HG03108 (cell line): ENCODE measurements around the gene IFITM2.
"Not testable (repeated sequence)": the region's sequence is repeated elsewhere in the genome, so short reads cannot be mapped to it uniquely, and the experiment has no call there.

ENCODE experiments used
- ATAC-seq: cut with Tn5 transposase; IDR thresholded peaks from one replicate; pipeline ENCODE4 v1.9.1; 2021; ENCODE audit warnings: moderate library complexity; ENCODE audit not compliant: unreplicated experiment

The IFITM2 gene

DNA sequence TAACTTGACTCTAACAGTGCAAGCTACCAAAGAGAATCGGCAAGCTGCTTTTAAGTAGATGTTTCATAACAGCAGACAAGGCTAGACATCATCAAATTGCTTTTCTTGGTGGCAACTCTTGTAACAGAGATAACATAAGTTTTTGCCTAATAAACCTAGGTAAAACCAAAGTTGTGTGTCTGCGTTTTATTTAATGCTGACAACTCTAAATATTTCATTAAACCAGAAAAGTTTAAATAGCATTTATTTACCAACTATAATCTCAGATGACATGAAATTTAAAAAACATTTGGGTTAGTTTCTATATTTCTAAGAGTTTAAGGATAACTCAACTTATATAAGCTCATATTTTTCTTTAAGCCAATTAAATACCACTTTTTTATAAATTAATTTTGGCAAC, 32.3 kb downstream of the IFITM2 start:
- ATAC-seq, result no peak

DNA sequence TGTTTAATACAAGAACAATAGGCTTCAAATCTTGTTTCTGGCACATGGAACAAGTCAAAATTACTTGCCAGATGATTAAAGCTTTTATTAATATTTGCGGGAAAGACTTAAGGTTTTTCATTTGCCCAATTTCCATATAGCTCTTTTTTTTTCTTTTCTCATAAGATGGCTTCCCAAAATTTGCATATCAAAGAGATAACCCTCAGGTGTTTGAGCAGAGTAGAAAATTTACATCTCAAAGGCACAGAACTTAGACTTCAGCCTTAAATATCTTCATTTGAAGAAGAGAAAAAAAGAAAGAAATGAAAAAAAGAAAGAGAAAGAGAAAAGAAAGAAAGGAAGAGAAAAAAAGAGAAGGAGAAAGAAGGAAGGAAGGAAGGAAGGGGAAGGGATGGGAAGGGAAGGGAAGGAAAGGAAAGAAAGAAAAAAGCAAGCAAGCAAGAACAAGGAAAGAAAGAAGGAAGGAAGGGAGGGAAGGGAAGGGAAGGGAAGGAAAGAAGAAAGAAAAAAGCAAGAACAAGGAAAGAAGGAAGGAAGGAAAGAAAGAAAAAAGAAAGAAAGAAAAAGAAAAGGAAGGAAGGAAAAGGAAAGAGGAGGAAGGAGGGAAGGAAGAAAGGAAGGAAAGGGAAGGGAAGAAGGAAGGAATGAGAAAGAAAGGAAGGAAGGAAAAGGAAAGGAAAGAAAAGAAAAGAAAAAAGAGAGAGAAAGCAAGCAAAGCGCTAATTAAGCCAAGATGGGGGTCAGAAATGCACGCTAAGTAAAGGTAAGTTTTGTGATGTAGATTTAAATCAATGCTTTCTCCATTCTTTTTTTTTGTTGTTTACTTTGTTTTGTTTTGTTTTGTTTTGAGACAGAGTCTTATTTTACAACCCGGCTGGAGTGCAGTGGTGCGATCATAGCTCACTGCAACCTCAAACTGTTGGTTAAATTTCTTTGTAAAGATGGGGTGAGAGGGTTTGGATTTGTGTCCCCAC, 33.2 kb downstream of the IFITM2 start:
- no peak for ATAC-seq

DNA sequence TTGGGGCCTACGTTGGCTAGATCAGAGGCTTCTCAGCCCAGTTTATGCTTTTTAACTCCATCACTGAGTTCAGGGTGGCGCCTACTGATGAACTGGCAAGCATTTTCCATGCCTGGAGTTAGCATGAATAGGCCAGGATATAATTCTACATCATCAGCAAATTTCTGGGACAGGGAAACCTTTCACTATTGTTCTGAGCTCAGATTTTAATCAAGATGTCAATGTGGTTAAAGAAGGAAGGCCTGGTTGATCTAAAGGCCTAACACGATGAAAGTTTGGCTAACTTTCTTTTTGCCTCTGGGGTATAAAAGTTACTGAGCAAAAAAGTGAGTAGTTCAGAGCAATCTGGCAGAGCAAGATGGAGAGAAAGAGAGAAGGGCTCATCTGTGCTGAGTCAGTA, 34.7 kb downstream of the IFITM2 start:
- no peak for ATAC-seq

DNA sequence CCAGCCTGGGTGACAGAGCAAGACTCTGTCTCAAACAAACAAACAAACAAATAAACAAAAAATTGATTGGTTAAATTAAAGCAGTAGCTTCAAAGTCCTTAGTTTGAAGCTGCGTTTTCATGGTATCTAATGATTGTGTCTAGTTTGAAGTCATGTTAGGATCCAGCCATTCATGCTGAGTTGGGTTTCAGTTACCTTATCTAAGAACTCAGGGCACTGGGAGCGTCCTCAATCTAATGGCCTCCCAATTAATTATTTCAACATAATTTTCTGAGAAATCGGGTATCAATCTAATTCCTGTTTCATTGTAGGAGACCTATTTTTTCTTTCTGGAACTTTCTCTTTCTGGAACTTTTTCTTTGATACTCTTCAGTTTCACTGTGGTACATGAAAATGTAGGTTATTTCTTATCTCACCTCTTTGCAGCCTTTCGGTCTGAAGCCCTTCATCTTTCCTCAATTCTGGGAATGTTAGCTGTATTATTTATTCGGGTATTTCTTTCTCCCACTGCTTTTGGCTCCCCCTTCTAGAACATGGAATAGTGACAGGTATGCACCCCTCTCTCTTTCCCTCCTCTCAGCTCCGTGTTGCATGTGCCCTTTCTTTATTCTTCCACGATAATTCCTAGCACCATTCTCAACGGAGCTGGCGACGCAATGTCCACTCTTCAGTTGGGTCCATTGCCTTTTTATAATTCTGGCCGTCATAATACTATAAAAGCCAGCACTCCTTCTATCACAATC, 37.4 kb downstream of the IFITM2 start:
- no peak for ATAC-seq

DNA sequence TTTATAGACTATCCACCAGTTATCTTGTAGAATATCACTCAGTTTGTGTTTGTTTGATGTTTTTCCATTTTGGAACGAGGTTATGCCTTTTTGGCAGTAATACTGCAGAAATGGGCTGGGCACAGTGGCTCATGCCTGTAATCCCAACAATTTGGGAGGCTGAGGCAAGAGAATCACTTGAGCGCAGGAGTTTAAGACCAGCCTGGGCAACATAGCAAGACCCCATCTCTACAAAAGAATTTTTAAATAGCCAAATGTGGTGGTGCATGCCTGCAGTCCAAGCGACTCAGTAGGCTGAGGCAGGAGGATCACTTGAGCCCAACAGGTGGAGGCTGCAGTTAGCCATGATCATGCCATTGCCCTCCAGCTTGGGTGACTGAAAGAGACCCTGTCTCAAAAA, 38.9 kb downstream of the IFITM2 start:
- ATAC-seq, result no peak

DNA sequence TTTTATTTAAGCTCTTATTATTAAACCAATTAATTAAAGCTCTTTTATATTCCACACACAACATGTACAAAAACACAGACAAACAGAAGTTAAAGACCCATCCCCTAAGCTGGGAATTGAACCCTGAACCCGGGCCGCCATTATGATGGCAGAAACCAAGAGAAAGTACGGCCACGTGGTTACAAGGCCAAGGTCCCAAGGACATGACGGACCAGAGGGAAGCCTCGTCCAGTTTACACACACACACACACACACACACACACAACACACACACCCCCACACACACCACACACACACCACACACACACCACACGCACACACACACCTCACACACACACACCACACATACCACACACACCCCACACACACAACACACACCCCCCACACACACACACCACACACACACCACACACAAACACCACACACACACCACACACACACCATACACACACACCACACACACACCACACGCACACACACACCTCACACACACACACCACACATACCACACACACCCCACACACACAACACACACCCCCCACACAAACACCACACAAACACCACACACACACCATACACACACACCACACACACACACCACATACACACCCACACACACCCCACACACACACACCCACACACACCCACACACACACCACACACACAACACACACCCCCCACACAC, 41.8 kb downstream of the IFITM2 start:
- not testable (repeated sequence) for ATAC-seq

DNA sequence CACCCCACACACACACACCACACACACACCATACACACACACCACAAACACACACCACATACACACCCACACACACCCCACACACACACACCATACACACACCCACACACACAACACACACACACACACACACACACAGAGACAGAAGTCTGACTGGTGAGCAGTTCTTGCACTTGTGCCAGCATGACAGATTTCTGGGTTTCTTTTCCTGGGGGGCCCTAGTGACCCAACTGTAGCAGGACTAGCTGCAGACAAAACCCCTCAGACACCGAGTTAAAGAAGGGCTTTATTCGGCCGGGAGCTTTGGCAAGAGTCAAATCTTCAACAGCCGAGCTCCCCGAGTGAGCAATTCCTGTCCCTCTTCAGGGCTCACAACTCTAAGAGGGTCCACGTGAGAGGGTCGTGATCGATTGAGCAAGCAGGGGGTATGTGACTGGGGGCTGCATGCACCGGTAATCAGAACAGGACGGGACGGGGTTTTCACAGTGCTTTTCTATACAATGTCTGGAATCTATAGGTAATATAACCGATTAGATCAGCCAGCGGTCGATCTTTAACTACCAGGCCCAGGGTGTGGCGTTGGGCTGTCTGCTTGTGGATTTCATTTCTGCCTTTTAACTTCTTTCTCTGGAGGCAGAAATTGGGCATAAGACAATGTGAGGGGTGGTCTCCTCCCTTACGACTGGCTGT, 42.6 kb downstream of the IFITM2 start:
- ATAC-seq, result not testable (repeated sequence)

DNA sequence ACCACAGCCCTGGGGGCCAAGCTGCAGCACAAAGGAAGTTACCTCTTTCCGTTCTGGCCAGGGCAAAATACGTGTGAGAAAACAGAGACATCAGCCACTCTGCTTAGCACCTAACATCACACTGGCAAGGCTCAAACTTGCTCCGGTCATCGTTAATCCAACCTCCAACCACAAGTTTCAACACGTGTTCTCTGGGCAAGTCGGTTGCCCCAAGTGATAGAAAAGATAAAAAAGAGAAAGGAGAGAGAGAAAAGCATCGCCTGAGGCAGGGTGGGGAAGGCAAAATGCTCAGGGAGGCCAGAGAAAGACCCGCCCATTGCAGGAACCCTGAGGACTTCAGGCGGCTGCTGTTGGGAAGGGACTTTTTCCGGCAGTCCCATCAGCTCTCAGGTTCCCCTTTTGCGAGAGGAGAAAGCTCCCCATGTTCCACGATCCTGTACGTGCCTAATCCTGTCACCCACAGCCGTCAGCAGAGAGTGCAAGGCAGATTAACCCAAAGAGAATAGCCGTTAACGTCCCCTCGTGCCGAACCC, 43.2 kb downstream of the IFITM2 start:
- ATAC-seq, result peak; percentile 45

DNA sequence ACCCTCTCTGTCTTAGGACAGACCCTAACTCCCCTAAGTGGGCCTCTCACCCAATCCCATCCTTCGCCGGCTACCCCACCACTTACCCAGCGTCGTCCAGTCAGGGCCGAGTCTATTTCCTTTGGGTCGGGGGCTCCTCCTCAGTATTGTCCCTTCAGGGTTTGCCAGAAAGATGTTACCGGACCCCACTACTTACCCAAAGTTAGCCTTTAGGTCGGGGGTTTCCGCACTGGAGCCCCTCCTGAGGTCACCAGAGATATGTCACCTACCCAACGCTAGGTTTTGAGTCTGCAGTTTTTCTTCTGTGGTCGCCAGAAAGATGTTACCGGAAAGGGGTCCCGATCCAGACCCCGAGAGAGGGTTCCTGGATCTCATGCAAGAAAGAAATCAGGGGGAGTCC, 43.8 kb downstream of the IFITM2 start:
- no peak for ATAC-seq

DNA sequence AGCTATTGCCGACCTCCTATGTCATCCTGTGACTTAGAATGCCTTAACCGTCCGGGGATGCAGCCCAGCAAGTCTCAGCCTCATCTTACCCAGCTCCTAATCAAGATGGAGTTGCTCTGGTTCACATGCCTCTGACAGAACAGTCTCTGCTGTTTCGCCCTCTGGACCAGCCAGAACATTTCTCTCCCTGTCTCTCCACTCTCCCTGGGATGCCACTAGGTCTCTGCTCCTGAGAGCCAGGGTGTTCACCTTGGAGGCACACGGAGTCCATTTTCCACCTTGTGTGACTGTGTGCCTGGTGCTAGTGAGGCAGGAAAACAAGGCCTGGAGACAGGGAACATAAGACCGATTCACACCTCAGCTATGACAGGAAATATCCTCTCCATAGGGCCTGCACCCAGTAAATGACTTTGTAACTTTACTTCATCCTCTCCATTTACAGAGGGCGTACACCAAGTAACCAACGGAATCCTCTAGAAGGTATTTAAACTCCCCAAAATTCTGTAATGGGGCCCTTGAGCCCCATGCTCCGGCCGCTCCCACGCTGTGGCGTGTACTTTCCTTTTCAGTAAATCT, 44.9 kb downstream of the IFITM2 start:
- ATAC-seq, result no peak

DNA sequence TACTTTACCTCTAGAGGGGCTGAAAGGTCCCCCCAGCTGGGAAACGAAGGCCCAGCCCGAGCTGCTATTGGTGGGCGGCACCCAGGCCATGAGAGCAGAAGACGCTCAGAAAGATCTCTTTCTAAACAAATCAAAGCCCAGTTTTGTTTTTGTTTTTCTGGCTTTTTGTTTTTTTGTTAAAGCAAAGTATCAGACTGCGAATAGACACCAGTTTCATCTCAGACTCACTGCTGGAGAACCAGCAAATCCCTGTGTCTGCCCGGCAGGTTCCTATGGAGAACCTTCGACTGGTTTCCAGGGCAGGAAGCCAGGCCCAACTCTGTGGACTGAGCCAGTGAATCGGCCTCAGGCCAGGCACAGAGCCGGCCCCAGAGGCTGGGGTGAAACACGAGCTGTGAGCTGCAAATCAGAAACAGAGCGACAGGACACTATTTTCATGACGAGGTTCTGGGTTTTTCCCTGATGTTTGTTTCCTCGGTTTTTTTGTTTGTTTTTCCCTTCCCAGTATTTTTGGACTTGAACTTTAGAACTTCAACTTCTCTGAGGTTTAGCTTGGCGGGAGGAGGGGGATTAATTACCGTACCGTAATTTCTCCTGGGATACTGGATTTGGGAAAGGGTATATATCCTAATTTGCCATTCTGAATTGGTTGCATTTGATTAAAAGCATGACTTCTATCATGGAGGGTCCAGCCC, 45.7 kb downstream of the IFITM2 start:
- no peak for ATAC-seq

DNA sequence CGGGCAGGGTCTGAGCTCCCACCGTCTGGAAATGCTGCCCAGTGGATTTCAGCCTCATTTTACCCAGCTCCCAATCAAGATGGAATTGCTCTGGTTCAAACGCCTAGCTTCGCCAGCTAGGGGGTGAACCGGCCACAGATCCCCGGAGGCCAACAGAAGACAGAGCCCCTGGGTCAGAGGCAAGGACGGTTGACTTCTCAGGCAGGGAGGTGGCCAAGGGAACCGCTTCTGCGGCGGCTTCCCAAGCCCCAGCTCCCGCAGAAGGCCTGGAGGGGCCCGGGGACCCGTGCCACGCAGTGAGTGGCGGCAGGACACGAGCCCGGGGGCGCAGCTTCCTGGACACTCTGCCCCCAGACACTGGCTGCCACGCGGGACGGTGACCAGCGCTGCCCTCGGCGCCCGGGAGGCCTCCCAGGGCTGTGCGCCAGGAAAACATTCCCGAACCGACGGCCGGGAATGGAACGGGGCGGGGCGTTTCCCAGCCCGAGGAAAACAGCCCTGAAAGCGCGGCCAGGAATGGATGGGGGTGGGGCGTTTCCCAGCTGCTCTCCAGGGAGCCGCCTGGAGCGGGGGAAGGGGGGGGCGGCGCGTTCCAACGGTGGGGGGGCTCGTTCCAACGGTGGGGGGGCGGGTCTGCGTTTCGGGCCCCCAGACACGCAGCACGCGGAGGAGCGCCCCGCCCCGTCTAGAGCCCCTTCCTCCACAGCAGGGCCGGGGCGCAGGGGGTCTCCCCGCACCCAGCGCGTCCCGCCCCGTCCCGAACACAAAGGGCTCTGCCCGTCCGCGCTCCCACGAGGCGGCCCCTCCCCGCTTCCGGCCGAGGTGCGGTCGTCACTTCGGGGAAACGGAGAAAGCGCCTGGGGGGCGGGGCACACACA, 48.2 kb downstream of the IFITM2 start:
- ATAC-seq, result peak; percentile 52

DNA sequence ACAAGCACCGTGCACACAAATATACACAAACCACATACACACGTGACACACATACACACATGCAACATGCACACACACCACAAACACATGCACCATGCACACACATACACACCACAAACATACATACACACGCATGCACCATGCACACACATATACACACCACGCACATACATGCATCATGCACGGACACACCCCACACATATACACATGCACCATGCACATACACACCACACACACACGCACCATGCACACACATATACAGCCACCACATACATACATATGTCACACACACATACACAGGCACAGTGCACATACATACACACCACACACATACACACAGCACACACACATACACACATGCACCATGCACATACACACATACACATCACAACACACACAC, 49.0 kb downstream of the IFITM2 start:
- no peak for ATAC-seq

DNA sequence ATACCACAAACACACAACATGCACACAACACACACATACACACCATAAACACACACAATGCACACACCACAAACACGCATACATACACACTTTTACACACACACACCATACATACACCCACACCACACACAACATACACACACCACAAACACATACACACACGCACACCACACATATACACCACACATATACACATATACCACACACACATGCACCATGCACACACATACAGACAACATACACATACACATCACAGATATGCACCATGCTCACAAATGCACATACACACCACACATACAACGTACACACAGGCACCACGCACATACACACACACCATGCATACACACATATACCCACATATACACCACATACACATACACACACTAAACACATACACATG, 50.0 kb downstream of the IFITM2 start:
- ATAC-seq, result no peak

DNA sequence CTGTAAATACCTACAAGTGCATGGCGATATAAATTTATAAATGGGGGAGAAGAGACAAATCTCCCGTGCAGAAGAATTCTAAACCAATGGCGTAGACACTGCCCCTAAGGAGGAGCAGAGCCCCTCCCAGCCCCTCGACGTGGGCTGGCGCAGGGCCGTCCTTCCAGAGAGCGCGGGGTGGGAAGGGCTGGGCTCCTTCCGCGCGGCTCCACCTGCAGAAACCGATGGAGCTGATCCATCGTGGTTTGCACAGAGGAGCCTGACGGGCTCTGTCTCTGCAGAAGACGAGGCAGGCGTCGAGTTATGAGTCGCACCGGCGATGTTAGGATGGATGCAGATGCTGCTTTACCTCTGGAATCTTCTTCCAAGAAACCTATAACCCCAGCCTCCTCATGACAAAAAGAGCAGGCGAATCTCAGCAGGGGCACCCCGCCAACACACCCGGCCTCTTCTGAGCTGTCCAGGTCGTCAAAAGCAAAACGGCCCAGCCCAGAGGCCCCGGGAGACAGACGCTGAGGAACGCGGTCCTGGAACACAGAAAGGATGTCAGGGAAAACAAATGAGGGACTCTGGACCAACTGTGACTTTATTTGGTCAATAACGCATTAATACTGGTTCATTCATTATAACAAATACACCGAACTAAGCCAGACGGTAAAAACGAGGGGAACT, 50.6 kb downstream of the IFITM2 start:
- no peak for ATAC-seq
